Liver (tissue), 9 donors: ENCODE measurements around the gene KCNK17. TPM values are rescaled to one million over a fixed set of nuclear protein-coding genes. Genes with fewer than 3 reads are reported as not detected.

Experiments used
- DNase-seq: peaks from one replicate; pipeline ENCODE4 v3.0.0-alpha.2; 2017; ENCODE audit warnings: low spot score
- H3K27ac ChIP-seq, 2 donors: one replicate each; pipeline ENCODE4 v1.7.0; 2013; ENCODE audit warnings: inconsistent platforms in 2 of 2, low read length in 2 of 2, control low read depth in 1 of 2, low read depth in 1 of 2, mild to moderate bottlenecking in 1 of 2
- H3K27me3 ChIP-seq, 4 donors: one replicate each; pipeline versions ENCODE4 v1.6.1 to v1.7.0; 2013; ENCODE audit warnings: low read length in 3 of 4, inconsistent platforms in 1 of 4, mild to moderate bottlenecking in 1 of 4, moderate library complexity in 1 of 4; ENCODE audit not compliant: control insufficient read depth in 4 of 4, insufficient read depth in 4 of 4
- H3K36me3 ChIP-seq, 4 donors: one replicate each; pipeline versions ENCODE4 v1.6.1 to v1.7.0; 2013; ENCODE audit warnings: low read length in 3 of 4, mild to moderate bottlenecking in 3 of 4, low read depth in 1 of 4, moderate library complexity in 1 of 4; ENCODE audit not compliant: control insufficient read depth in 4 of 4, insufficient read depth in 3 of 4
- H3K4me1 ChIP-seq, 4 donors: one replicate each; pipeline versions ENCODE4 v1.6.1 to v1.7.0; 2013; ENCODE audit warnings: low read length in 3 of 4, mild to moderate bottlenecking in 3 of 4, moderate library complexity in 1 of 4; ENCODE audit not compliant: control insufficient read depth in 4 of 4, insufficient read depth in 4 of 4
- H3K4me3 ChIP-seq, 3 donors: one replicate each; pipeline versions ENCODE4 v1.6.1 to v1.7.0; 2013; ENCODE audit warnings: low read length in 3 of 3, control low read depth in 1 of 3, low read depth in 1 of 3, mild to moderate bottlenecking in 1 of 3
- H3K9ac ChIP-seq, 2 donors: one replicate each; pipeline ENCODE4 v1.7.0; 2013; ENCODE audit warnings: low read length in 2 of 2, mild to moderate bottlenecking in 2 of 2, moderate library complexity in 2 of 2, control low read depth in 1 of 2, low read depth in 1 of 2
- H3K9me3 ChIP-seq, 4 donors: one replicate each; pipeline versions ENCODE4 v1.6.1 to v1.7.0; 2013; ENCODE audit warnings: low read length in 3 of 4; ENCODE audit not compliant: control insufficient read depth in 4 of 4
- FOXA2 ChIP-seq: IDR thresholded peaks from 2 replicates; pipeline ENCODE4 v1.6.1; 2016; ENCODE audit warnings: antibody characterized with exemption
- JUND ChIP-seq, 2 donors: IDR thresholded peaks; 2 replicates each; pipeline ENCODE4 v1.6.1; 2016; ENCODE audit warnings: antibody characterized with exemption in 2 of 2
- RAD21 ChIP-seq, 2 donors: IDR thresholded peaks; 2 replicates each; pipeline ENCODE4 v1.6.1; 2016; ENCODE audit warnings: antibody characterized with exemption in 2 of 2, mild to moderate bottlenecking in 2 of 2
- RXRA ChIP-seq, 2 donors: IDR thresholded peaks; 2 replicates each; pipeline ENCODE4 v1.6.1; 2017 to 2018; ENCODE audit warnings: antibody characterized with exemption in 2 of 2, mild to moderate bottlenecking in 1 of 2
- YY1 ChIP-seq: IDR thresholded peaks from 2 replicates; pipeline ENCODE4 v1.6.1; 2016; ENCODE audit warnings: antibody characterized with exemption, mild to moderate bottlenecking
- WGBS: extraction: QIAGEN DNeasy Blood & Tissue Kit; methylation state at CpG from one replicate; pipeline ENCODE4 v1.1.7; 2013; 5-methylcytosine and 5-hydroxymethylcytosine counted together
- polyA plus RNA-seq, 2 donors: library from polyadenylated mRNA; stranded (reverse) in 1 of 2; unstranded in 1 of 2; fragments of 200-250 nt in 1 of 2; fragments of >200 nt in 1 of 2; fragmentation: Nextera tagmentation in 1 of 2; extraction: Ambion mirVana in 1 of 2; gene quantifications; one replicate each; pipeline versions ENCODE4 v1.2.1 to v1.2.3, GENCODE V29; 2013 to 2015
- total RNA-seq, 2 donors: library from RNA; depleted of rRNA; stranded (reverse); fragments of >200 nt; gene quantifications; one replicate each; pipeline ENCODE4 v1.2.3, GENCODE V29; 2014
- TF ChIP-seq, protein P1 (sequence below): fragments of 150-350 bp; IDR thresholded peaks from 2 replicates; pipeline ENCODE4 v1.5.1; 2017; ENCODE audit warnings: improper control_type of control experiment, low read depth, low read length; ENCODE audit not compliant: missing input control
- TF ChIP-seq, protein P2 (sequence below): IDR thresholded peaks from 2 replicates; pipeline ENCODE4 v1.6.1; 2016; ENCODE audit warnings: antibody characterized with exemption, mild to moderate bottlenecking
- donor health status: healthy.
- donor health status: healthy.
- donor health status: healthy.
- donor health status: healthy.
- donor health status: healthy.

Gene KCNK17
- total and polyA plus RNA-seq, 4 donors = 0.19 to 1.9 (median 0.49) TPM

DNA sequence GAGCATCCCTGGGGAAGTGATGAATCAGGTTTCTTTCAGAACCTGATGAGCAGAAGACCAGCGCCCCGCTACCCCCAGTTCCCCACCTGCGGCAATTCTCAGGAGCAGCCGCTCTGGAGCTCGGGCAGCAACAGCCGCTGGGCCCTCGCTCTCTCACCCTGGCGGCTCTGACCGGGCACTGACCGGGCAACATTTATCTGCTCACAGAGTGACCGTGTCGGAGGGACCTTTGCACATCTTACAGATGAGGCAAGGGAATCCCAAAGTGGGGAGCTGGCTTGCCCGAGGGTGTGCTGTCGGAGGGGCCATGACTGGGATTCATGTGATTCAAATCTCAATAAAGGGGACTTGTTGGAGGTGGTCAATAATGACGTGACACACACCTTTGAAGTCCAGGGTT is 34.5 kb upstream of the KCNK17 start (continued):
- TF ChIP-seq FOXA2 = no peak
- no peak for TF ChIP-seq RXRA (IDR thresholded peaks at IDR 0.05)
- no peak for TF ChIP-seq YY1
- TF ChIP-seq JUND (IDR thresholded peaks at IDR 0.05) = no peak

DNA sequence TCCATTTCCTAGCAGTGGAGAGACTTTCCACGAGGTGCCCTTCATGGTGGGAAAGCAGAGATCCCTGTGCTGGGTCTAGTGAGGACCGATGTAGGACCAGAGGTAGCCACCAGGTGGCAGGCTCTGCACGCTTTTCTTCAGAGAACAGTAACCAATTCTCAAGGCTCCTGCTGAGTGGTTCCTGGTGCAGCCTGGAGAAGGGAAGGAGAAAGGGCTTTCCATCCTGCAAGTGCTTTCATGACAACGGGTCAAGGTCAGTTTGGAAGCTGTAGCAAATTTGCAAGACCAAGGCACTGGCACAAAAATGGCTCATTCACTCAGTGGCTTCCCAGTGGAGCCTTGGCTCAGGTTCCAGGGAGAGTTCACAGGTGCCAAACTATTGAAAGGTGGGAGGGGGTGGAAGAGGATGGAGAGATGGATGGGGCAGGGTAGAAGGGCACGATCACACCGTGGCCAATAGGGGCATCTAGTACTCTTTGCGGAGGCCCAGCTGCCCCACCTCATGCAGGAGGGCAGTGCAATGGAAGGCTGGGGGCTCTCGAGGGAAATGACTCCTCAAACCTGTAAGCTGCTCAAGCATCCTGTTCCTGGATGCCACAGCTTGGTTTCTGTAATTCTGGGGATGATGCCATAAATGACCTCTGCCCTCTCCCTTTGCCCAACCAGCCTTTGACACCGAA is 33.8 kb upstream of the KCNK17 start:
- no peak overlapping the region for H3K4me3 ChIP-seq
- no peak overlapping the region for H3K9ac ChIP-seq
- no peaks in the 10 kb centered on the region for H3K9me3 ChIP-seq
- WGBS = 44% methylated on average over 9 of the region's 9 CpGs
- peak; percentile 80 to 87 for TF ChIP-seq RAD21 (IDR thresholded peaks at IDR 0.05)
- TF ChIP-seq, protein P1, sequence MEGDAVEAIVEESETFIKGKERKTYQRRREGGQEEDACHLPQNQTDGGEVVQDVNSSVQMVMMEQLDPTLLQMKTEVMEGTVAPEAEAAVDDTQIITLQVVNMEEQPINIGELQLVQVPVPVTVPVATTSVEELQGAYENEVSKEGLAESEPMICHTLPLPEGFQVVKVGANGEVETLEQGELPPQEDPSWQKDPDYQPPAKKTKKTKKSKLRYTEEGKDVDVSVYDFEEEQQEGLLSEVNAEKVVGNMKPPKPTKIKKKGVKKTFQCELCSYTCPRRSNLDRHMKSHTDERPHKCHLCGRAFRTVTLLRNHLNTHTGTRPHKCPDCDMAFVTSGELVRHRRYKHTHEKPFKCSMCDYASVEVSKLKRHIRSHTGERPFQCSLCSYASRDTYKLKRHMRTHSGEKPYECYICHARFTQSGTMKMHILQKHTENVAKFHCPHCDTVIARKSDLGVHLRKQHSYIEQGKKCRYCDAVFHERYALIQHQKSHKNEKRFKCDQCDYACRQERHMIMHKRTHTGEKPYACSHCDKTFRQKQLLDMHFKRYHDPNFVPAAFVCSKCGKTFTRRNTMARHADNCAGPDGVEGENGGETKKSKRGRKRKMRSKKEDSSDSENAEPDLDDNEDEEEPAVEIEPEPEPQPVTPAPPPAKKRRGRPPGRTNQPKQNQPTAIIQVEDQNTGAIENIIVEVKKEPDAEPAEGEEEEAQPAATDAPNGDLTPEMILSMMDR = peak; percentile 79
- TF ChIP-seq, protein P2, sequence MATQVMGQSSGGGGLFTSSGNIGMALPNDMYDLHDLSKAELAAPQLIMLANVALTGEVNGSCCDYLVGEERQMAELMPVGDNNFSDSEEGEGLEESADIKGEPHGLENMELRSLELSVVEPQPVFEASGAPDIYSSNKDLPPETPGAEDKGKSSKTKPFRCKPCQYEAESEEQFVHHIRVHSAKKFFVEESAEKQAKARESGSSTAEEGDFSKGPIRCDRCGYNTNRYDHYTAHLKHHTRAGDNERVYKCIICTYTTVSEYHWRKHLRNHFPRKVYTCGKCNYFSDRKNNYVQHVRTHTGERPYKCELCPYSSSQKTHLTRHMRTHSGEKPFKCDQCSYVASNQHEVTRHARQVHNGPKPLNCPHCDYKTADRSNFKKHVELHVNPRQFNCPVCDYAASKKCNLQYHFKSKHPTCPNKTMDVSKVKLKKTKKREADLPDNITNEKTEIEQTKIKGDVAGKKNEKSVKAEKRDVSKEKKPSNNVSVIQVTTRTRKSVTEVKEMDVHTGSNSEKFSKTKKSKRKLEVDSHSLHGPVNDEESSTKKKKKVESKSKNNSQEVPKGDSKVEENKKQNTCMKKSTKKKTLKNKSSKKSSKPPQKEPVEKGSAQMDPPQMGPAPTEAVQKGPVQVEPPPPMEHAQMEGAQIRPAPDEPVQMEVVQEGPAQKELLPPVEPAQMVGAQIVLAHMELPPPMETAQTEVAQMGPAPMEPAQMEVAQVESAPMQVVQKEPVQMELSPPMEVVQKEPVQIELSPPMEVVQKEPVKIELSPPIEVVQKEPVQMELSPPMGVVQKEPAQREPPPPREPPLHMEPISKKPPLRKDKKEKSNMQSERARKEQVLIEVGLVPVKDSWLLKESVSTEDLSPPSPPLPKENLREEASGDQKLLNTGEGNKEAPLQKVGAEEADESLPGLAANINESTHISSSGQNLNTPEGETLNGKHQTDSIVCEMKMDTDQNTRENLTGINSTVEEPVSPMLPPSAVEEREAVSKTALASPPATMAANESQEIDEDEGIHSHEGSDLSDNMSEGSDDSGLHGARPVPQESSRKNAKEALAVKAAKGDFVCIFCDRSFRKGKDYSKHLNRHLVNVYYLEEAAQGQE = no peak
- H3K36me3 ChIP-seq = no peaks in the 10 kb centered on the region
- H3K27ac ChIP-seq = no peak overlapping the region
- DNase-seq = peak; percentile 67
- H3K27me3 ChIP-seq = no peaks in the 10 kb centered on the region
- no peaks in the 10 kb centered on the region for H3K4me1 ChIP-seq

DNA sequence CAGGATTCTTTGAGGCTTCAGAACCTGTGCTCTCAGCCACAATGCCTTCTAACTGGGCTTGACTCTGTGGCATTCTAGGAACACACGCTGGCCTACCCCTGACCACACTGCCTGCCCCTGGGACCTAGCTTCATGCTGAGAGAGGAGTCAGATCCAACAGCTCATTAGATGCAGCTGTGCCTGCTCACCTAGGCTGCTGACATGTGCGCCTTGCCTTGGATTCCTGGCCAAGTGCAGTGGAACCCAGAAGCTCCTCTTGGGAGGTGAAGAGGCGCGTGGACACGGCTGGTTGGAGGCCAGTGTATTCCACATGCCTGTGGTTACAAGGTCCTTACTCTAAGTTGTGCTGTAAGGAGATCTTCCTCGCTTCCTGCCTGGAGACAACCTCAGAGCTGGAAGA is 33.0 kb upstream of the KCNK17 start:
- H3K36me3 ChIP-seq = no peaks in the 10 kb centered on the region
- no peaks in the 10 kb centered on the region for H3K27me3 ChIP-seq
- TF ChIP-seq, protein P2 = no peak
- WGBS = 94% methylated on average over 6 of the region's 6 CpGs
- no peak overlapping the region for H3K4me3 ChIP-seq
- no peaks in the 10 kb centered on the region for H3K4me1 ChIP-seq
- DNase-seq = no peak
- no peaks in the 10 kb centered on the region for H3K9me3 ChIP-seq
- no peak overlapping the region for H3K9ac ChIP-seq
- H3K27ac ChIP-seq = no peak overlapping the region
